ENCODE measurements around the gene DMXL2.

The DMXL2 gene

GRCh38 chr15:51403946-51404695 lies 218.4 kb downstream of the DMXL2 start:
- DNase-seq = no peak

GRCh38 chr15:51403072-51403878 lies 219.3 kb downstream of the DMXL2 start:
- DNase-seq = peak; percentile 15

GRCh38 chr15:51401872-51402517 lies 220.6 kb downstream of the DMXL2 start:
- no peak for DNase-seq

GRCh38 chr15:51401051-51401780 lies 221.4 kb downstream of the DMXL2 start:
- no peak for DNase-seq

GRCh38 chr15:51398626-51399025 lies 223.9 kb downstream of the DMXL2 start:
- peak; percentile 17 for DNase-seq

Measured in NCI-H2171 (cell line).